Measurements from ENCODE around the gene PEX26.
"Not testable (repeated sequence)": the region's sequence is repeated elsewhere in the genome, so short reads cannot be mapped to it uniquely, and the experiment has no call there.

The PEX26 gene

DNA sequence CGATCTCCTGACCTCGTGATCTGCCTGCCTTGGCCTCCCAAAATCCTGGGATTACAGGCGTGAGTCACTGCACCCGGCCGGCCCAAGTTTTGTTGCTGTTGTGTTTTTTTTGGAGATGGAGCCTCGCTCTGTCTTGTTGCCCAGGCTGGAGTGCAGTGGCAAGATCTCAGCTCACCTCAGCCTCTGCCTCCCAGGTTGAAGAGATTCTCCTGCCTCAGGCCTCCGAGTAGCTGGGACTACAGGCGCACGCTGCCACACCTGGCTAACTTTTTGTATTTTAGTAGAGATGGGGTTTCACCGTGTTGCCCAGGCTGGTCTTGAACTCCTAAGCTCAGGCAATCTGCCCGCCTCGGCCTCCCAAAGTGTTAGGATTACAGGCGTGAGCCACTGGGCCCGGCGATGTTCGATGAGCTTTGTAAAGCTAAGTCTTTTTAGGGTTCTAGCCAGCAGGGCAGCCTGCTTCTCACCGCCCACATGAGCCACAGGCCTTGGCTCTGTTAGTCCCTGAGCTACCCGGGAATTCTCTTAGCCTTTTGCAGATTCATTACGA is 45.8 kb downstream of the PEX26 start:
- not testable (repeated sequence) for DNase-seq

DNA sequence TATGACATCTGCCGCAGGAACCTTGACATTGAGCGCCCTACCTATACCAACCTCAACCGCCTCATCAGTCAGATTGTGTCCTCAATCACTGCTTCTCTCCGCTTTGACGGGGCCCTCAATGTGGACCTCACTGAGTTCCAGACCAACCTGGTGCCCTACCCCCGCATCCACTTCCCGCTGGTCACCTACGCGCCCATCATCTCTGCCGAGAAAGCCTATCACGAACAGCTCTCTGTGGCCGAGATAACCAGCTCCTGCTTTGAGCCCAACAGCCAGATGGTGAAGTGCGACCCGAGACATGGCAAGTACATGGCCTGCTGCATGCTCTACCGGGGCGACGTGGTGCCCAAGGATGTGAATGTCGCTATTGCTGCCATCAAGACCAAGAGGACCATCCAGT is 48.8 kb downstream of the PEX26 start:
- DNase-seq, result no peak

DNA sequence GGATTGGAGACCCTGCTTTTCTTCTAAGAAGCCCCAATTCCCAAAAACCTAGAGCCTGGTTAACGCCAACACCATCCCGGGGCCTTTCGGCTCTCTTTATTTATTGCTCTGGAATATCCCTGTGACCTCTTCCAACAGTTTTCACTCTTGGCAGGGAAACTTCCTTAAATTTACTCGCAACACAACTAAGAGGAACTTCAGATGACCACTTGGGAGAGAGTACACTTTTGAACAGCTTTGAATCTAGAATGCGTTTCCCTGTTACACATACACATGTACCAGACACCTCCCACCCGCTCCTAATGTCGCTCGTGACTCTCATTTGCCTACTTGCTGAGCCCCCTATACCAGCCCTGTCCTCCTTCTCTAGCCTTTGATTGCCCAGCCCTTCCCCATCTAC is 52.2 kb downstream of the PEX26 start:
- no peak for DNase-seq

DNA sequence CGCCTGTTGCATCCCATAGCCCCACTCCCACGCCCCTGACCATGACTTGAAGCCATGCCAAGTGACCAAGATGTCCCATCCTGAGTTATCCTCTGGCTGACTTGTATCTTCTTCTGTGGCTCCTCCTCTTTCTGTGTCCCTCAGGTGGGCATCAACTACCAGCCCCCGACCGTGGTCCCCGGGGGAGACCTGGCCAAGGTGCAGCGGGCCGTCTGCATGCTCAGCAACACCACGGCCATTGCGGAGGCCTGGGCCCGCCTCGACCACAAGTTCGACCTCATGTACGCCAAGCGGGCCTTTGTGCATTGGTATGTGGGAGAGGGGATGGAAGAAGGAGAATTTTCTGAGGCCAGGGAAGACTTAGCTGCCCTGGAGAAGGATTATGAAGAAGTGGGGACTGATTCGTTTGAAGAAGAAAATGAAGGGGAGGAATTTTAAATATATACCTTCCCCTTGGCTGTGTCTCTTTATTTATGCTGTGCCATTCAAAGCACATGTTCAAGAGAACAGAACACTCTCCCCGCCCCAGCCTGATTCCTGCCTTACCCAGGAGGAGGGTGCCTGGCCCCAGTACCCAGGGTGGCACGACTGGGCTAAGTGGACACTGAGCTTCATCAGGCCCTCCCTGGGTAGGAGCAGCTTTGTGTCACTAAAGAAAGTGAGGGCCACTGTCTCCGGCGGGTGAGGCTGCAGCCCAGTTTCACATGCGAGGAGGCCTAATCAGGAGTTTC is 53.1 kb downstream of the PEX26 start:
- no peak for DNase-seq

DNA sequence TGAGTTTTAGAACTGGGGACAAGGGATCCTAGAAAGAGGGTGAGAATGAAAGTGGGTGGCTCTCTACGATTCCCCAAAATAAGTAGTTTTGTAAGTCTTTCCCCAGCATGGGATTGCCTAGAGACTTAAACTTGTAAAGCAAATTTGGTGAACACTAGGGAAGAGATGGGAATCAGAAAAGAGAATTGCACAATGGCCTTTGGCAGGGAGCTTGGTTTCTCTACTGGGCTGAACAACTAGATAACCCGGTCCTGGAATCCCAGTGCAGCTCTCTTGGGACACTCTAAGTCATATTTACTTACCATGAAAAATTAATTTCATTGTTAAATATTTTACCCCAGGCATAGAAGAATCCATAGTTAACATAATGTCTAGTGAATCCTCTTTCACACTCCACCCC is 55.7 kb downstream of the PEX26 start:
- no peak for DNase-seq

DNA sequence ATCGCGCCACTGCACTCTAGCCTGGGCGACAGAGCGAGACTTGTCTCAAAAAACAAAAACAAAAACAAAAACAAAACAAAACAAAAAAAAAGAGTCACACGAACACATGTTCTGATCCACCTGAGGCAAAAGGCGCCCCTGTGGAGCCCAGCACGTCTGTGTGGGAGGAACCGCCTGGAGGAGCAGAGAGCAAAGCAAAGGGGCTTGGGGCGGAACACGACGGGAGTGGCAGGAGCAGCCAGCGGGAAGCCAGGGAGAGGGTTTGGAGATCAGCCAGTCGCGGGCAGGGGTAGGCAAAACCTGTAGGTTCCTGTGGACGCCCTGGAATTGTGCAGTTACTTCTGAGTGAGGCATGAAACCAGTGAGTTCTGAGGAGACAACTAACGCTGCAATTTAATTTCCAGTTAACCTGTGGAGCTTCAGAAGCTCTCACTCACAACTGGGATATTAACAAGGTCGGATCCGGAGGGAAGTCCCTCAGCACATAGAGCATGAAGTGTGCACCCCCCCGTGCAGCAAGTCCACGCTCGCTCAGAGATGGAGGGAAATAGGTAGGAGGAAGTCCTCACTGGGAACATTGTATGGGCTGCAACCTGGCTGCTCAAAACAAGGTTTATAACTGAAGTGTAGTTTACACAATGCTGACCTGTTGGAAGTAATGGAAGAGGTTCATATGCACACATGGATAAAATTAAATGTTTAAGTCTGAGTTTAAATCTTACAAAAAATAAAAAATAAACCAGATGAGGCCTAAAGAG is 59.0 kb downstream of the PEX26 start:
- no peak for DNase-seq

DNA sequence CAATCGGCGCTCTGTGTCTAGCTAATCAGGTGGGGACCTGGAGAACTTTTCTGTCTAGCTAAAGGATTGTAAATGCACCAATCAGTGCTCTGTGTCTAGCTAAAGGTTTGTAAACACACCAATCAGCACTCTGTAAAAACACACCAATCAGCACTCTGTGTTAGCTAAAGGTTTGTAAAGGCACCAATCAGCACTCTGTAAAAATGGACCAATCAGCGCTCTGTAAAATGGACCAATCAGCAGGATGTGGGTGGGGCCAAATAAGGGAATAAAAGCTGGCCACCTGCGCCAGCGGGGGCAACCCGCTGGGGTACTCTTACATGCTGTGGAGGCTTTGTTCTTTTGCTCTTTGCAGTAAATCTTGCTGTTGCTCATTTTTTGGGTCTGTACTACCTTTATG is 63.2 kb downstream of the PEX26 start:
- not testable (repeated sequence) for DNase-seq

DNA sequence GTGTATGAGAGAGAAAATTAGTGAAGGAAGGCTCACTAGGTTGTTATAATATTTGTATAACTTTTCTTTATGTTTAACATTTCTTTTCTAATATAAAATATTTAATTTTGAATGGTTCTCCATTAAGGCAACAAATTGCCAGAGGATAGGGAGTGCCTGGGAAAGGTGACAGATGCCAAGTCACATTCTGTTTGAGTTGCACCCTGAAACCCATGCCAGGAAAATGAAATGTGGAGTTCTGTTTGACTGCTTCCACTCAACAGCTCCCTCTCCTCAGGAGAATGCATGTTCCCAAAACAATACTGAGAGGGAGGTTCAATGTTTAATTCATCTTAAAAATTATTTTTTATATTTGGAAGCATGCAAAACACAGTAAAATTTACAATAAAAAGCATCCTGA is 66.3 kb downstream of the PEX26 start:
- DNase-seq, result no peak

DNA sequence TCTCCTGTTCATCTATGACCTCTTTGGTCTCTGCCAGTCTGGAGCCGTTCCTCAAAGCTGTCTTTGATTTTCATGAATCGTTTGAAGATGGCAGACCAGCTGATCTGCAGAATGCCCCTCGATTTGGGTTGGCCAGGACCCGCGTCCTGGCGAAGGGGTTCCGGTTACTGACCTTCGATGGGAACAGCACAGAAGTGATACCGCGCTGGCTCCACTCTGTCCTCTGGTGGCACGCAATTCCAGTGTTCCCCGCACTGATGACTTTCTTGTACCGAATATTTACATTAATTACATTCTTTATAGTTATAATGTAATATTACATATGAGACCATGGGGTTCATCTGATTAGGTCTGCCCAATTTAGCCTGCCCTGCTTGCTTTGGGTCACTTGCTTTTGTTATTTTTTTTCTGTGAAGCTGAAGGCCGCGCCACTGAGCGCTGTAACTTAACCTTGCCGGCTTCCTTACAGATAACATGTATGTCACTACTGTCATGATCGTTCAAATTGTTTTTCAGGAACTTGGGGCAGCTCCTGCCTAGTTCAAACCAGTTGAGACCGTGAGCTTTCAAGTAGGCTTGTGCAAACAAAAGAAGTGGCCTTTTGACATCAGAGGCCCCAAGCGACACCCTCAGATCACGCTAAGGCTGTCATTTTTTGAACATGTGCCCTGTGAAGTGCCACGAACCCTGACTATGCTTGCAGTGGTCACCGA is 68.0 kb downstream of the PEX26 start:
- no peak for DNase-seq

DNA sequence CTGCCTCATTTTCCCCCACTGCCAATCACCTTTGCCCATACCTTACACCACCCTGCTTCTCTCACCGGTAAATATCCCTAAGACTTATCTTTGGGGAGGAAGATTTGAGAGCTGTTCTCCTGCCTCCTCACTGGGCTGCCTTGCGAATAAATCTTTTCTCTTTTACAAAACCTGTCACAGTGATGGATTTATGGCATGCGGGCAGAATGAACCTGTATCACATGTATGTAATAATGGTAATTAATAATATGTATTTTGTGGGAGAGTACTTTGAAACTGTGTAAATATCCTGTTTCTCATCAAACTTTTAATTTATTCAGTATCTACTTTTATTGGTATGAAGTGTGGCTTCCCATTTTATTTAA is 68.6 kb downstream of the PEX26 start:
- no peak for DNase-seq

DNA sequence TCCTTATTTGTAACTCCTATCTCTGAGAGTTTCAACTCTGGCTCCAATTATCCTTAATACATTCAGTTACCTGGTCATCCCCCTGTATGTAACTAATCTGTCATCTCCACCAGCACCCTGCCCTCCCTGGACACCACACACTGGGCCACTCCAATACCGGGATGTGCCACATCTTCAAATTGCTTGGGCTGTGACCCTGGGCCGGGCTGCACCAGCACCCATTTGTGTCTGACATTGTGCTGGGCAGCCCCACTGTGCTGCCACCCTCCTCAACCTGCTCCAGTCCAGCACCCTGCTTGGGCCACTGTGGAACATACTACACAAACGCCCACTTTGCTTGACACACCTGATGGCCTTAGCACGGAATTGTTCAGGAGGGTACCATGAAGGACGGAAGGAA is 70.0 kb downstream of the PEX26 start:
- DNase-seq, result no peak

DNA sequence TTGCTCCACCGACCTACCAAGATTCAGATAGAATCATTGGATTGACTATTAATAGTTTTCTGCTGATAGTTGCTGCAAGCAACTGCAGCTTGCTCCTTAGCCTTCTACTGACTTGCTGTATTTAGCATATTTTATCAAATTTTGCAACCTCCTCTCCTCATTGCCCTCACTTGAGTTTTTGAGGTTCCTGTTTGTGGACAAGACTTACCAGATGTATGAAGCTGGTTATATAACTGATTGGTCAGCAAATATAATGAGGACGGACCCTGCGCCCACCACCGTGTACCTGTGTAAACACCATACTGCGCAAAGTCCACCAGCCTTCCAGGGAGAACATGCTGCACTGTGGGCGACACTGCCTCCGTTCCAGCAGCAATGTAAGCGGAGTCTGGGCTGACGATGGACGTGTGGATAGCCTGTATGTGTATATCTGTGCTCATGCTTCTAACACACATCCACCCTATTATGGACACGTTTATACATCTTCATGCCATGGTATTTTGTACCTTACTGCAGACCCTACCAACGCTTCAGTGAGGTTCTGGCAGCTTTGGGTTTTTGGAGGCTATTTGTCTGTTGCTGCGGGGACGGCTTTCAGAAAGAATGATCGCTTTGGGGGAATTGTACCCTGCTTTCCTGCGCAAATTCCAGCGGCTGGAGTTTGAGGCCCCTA is 70.6 kb downstream of the PEX26 start:
- no peak for DNase-seq

DNA sequence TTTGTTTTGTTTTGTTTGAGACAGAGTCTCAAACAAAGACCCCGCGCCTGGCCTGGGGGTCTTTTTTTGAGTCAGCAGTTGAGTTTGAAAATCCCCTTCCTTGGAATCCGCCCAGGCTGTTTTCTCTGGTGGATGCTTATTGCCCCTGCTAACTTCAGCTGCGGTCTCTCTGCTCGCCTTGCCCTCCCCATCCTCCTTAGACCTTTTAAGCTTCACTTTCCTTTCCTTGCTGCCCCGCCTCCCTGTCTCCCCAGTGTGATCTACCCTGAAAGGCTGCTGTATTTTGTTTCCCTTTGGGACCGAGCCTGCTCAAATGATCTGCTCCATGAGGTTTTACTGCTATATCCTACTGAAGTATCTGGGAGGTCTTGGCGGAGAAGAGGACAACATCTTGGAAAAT is 74.7 kb downstream of the PEX26 start:
- DNase-seq, result peak; percentile 29

DNA sequence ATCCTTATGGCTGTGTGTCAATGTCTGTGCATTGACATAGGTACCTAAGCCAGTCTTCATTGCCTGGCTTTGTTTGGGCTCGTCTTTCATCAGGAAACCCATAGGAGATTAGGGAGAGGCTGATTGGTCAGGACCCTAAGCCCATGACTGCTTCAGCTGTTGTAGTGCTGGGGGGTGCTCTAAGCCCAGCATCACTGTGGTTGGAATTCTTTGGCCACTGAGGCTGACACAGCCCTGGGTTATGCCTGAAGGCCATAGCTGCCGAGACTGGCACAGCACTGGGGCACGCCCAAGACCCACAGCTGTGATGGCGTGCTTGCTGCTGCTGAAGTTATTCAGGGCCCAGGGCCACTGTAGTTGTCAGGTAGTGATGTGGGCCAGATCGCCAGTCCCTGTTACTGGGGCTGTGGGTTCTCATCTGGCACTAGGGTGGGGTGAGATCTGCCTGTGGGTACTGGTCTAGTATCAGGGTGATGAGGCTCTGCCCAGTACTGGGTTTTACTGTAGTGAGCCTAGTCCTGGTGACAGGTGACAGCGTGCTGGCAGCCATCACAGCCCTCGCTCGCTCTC is 77.1 kb downstream of the PEX26 start:
- no peak for DNase-seq
